GM19240 (cell line): ENCODE data around the gene RHD.
"Not testable (repeated sequence)": the region's sequence is repeated elsewhere in the genome, so short reads cannot be mapped to it uniquely, and the experiment has no call there.

ENCODE experiments used
- DNase-seq: peaks from one replicate; pipeline ENCODE4 v3.0.0; 2011; ENCODE audit warnings: low spot score; ENCODE audit not compliant: insufficient read length

Gene RHD

DNA sequence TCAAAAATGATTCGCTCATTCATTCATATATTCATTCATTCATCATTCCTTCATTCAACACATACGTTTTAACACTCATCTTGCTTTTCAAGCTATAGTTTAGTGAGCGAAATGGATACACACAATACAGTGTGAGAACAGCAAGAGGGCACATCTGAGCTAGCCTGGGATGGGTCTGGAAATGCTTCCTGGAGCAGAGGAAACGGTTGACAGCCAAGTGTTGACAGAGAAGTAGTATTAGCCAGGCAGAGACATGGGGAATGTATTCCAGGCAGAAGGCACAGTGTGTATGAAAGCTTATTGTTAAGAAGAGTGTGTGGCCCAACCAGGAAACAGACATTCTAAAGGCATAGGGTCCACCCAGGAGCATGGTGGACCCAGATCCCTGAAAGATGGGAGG, 32.6 kb downstream of the RHD start:
- not testable (repeated sequence) for DNase-seq

DNA sequence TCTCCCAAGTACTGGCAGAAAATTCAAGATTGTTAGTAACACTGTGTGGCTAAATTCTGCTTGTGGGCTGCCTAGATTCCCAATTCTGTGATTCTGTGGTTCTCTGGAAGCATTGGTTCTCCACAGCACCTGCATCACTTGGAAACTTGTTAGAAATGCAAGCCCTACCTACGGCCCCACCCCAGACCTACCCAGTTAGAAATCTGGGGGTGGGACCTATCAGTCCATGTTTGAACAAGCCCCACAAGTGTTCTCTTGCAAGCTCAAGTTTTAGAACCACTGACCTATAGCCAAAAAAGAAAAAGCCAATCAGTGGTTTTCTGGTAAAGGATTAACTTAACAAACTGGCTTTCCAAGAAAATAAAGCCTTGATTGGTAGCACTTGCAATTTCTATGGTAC, 35.9 kb downstream of the RHD start:
- DNase-seq: not testable (repeated sequence)

DNA sequence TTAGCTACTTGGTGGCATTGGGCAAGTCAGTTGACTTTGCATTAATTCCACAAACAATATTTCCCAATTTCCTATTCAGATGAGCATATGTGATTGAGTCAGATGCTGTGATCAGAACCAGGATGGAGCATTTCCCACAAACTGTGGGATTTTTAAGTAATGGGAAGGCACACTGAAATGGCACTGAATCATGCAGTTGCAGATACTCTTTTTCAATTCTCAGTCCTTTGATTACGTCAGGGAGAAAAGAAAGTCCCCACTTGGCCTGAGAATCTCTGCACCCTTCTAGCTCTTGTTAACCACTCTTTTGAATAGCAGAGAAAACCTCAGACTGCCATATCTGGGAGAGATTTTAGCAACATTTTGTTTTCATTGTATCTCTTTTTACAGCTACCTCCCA, 36.8 kb downstream of the RHD start:
- DNase-seq: not testable (repeated sequence)

DNA sequence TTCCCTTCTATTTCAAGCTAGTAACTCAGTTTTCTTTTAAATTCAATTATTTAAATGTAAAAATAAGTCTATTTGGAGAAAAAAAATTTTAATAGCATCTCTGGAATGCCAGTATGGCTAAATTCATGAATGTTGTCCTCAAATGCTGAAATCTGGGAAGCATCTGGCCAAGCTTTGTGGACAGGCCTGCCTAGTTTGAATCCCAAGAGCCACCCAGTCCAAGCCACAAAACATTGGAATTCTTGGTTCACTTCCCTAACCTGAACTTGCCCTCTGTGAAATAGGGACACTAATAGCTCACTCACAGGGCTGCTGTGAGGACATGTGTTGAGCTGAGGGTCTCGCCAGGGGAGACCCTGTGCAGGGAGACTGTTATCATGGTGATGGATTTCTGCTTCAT, 37.2 kb downstream of the RHD start:
- DNase-seq: not testable (repeated sequence)

DNA sequence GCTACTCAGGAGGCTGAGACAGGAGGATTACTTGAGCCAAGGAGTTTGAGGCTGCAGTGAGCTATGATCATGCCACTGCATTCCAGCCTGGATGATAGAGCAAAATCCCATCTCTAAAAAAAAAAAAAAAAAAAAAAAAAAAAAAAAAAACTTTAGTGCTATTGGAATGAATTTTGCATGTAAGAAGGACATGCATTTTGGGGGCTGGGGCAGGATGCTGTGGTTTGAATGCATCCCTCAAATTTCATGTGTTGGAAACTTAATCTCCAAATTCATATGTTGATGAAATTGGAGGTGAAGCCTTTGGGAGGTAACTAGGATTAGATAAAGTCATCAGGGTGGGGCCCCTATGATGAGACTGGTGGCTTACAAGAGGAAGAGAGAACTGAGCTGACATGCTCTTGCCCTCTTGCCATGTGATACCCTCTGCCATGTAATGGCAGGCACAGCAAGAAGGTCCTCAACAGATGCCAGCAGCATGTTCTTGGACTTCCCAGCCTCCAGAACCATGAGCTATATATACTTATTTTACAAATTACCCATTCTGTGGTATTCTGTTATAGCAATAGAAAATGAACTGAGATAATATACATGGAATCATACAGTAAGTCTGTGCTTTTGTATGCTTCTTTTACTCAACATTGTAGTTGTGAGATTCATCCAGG, 40.6 kb downstream of the RHD start:
- not testable (repeated sequence) for DNase-seq

DNA sequence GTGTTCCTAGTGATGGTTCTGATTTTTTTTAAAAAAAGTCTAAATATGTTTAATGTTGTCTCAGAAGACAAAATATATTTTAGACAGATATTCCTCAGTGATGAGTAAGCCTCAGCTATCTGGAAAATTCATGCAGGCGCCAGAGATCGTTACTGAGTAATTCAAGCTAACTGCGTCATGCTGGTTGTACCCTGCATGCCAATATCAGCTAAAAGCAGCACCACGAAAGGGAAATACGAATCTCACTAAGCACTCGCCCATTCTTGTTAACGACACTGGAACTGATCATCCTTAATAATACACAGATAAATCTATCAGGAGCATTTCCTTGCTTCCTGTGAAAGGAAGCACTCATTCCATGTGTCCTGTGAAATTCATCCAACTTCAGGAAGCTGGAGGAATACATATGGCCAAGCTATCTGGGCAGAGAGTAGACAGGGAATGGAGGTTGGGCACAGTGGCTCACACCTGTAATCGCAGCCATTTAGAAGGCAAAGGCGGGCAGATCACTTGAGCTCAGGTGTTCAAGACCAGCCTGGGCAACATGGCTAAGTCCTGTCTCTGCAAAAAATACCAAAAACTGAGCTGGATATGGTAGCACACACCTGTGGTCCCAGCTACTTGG, 48.1 kb downstream of the RHD start:
- DNase-seq: not testable (repeated sequence)

DNA sequence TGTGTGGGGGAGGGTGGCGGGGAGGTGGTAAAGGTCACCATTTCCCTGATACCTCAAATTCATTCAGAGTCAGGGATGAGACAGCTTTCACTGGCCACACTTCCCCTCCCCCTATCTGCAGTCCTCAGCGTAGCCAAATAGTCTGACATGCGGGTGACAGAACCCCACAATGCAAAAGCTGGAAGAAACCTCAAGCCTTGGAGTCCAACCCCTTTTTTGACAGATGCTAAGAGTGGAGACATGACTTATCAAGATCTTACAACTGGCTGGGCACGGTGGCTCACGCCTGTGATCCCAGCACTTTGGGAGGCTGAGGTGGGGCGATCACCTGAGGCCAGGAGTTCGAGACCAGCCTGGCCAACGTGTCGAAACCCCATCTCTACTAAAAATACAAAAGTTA, 49.8 kb downstream of the RHD start:
- not testable (repeated sequence) for DNase-seq

DNA sequence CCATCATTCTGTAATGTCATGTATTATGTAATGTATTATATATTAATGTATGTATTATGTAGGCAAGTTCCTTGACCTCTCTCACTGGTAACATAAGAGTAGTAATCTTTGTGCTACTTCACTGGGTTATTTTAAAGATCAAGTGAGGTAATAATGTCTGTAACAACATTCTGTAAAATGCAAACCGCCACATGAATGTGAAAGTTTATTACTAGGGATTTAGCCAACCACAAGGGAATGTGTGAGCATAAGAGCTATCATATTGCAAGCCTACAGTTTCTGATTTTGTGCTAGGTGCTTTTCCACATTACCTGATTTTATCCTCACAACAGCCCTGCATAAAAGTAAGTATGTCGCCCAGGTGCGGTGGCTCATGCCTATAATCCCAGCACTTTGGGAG, 52.1 kb downstream of the RHD start:
- DNase-seq: not testable (repeated sequence)

DNA sequence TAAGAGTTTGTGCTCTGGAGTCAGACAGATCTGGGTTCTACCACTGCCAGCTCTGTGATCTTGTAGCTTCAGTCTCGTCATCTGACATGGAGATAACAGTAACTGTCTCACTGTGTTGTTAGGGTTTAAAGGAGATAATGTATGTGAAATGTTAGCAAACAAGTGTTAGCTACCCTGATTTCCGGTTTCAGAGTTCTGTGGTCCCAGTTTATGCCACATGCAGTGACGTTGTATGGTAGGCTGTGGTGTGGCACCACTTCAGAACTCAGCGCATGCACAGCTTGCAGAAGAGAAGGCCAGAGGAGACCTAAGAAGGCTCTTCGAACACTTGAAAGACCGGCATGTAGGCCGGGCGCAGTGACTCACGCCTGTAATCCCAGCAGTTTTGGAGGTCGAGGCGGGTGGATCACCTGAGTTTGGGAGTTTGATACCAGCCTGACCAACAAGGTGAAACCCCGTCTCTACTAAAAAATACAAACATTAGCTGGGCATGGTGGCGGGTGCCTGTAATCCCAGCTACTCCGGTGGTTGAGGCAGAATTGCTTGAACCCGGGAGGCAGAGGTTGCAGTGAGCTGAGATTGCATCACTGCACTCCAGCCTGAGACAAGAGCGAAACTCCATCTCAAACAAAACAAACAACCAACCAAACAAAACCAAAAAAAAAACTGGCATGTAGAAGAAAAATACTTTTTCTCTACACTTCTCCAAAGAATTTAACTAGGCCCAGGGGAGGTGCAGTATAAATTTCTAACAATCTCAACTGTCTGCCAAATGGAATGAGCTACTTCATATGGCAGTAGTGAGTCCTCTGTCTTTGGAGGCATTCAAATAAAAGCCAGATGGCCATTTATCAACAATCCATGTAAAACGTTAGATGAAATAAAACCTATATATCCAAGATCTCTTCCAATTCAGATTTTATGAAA, 55.8 kb downstream of the RHD start:
- not testable (repeated sequence) for DNase-seq

DNA sequence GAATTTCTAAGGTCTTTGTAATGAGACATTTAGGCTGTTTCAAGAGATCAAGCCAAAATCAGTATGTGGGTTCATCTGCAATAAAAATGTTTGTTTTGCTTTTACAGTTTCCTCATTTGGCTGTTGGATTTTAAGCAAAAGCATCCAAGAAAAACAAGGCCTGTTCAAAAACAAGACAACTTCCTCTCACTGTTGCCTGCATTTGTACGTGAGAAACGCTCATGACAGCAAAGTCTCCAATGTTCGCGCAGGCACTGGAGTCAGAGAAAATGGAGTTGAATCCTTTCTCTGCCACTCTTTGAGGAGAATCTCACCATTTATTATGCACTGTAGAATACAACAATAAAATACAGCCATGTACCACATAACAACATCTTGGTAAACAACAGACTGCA, 56.5 kb downstream of the RHD start:
- not testable (repeated sequence) for DNase-seq

DNA sequence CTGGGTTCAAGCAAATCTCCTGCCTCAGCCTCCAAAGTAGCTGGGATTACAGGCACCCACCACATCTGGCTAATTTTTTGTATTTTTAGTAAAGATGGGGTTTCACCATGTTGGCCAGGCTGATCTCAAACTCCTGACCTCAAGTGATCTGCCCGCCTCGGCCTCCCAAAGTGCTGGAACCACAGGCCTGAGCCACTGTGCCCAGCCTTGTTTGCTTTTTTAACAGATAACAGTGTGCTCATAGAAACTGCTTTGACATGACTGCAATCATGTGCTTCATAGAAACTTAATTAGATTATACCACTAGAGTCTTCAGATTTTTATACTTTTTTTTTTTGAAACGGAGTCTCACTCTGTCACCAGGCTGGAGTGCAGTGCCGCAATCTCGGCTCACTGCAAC, 57.0 kb downstream of the RHD start:
- DNase-seq: not testable (repeated sequence)

DNA sequence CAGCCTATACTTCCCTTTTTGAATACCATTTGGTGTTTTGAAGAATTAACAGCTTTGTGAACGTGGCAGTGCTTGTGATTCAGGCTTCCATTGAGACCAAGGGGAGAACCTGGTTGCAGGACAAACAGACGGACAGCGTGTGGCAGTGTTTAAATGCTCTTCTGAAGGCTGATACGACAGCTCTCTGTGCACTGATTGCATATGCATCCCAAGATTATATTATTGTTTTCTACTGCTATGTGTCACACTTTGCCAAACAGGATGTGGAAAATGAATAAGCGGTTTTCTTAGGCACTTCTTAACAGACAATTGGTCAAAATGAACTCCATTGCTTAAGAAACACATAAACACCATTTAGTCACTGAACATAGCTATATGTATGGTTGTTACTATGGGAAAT, 57.6 kb downstream of the RHD start:
- not testable (repeated sequence) for DNase-seq

DNA sequence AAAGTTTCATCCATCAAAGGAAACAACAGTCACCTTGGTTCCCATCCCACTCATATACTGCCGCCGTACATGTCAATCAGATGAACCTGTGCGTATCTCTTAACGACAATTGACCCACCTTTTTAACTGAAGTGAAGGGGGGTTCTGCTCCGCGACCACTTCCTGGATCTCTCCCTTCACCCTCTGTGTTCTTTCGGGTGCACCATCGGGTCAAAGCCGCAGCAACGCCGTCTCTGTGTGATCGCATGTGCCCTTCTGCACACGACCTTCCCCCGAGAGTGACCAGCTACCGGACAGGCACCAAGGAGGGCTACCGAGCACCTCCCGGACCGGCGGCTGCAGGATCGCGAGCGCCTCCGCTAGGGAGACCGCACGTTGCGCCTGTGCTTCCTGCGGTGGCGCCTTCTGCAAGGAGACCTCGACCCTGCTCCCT, 64.6 kb downstream of the RHD start:
- DNase-seq: peak; percentile 35

DNA sequence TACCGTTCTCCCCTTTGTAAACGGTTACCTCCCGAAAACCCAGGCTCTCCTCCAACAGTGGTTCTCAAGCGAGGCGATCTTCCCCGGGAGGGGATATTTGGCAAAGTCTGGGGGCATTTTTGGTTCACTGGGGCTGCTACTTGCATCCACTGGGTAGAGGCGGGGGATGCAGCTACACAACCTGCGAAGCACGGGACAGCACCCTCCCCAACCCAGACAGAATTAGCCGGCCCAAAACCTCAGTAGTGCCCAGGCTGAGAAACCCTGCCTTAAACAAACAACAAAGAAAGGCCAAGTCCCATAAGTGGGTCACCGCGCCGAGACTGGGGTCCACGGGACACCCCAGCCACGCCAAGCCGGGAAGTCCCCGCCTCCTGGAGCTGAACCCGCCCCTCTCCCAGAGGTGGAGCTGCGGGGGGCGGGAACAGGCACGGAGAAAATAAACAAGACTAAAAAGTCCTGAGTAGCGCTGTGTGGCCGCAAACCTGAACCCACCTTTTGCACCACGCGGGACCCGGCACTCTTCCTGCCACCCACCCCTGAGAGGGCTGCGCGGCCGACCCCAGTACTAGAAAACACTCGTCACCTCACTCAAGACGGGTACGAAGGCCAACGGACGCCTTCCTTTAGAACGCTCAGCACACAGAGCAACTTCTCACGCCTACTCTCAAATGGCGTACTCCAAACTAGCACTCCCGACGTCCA, 65.3 kb downstream of the RHD start:
- DNase-seq: not testable (repeated sequence)

DNA sequence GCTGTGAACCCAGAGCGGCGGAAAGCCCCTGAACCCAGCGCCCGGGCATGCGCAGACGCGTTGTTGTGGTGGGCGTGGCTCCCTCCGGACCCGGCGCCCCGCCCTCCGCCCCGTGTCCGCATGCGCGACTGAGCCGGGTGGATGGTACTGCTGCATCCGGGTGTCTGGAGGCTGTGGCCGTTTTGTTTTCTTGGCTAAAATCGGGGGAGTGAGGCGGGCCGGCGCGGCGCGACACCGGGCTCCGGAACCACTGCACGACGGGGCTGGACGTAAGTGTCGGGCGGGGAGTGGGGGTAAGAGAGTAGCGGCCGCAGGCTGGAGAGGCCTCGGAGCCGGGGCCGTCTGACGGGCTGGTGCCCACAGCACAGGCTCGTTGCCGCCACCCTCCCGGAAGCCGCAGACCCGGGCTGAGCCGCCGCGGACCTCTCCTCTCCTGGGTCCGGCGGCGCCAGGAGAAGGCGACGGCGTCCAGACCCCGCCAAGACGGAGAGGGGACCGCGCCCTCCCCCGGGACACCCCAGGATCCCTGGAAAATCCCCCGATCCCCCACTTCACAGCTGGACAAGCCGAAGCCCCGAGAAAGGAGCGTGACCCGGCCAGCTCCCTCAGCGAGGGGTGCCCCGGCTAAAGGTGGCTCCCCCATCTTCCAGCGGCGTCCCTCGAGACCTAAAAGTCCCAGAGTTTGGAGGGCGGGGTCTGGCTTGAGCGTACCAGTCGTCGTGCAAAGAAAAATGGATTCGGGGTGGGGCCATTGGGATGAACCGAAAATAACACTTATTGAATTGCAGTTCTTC, 66.1 kb downstream of the RHD start, which contains the start of gene TMEM50A:
Gene TMEM50A (plus strand): TSS at position 147 of the 794 bp plus-strand sequence. CDS start 2,153 bp downstream, outside the sequence.
- peak; percentile 56 for DNase-seq

DNA sequence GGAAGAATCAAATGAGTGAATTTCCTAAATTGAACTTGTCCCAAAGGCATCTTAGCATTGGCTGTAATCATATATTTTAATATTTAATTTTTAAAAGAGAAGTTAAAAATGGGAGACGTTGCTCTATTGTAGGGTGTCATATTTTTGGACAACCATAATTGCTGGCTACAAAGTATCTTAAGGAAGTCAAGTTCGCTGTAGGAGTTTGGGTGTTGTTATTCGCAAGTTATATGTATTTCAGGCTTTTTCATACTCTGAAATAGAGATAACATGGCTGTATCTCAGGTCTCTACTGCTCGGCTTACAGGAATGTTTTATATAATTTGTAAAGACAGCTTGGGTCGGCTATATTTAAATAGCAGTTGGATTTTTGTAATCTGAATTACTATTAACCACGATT, 66.7 kb downstream of the RHD start:
- DNase-seq: no peak

DNA sequence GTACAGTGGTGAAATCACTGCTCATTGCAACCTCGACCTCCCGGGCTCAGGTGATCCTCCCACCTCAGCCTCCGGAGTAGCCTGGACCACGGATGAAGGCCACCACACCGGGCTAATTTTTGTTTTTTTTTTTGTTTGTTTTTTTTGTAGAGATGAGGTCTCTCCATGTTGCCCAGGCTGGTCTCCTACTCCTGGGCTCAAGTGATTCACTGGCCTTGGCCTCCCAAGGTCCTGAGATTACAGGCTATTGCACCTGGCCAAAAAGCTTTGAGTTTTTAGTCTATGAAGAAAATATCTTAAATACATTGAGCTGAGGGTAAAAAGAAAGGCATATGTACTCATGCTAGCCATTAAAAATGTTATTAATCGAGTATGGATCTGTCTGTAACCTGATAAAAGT, 69.4 kb downstream of the RHD start:
- no peak for DNase-seq

DNA sequence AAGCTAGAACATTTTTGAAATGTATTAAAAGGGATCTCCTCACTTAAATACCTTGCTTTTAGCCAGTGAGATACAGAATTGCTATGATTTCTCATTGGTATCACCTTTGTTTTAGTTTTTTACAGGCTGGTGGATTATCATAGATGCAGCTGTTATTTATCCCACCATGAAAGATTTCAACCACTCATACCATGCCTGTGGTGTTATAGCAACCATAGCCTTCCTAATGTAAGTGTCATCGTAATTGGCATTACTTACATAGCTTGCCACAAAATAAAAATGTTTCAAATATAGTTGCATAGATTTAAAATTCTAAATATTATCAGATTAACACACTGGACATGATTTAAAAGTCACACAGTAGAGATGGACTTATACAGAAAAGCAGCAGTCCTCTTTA, 70.5 kb downstream of the RHD start:
- no peak for DNase-seq

DNA sequence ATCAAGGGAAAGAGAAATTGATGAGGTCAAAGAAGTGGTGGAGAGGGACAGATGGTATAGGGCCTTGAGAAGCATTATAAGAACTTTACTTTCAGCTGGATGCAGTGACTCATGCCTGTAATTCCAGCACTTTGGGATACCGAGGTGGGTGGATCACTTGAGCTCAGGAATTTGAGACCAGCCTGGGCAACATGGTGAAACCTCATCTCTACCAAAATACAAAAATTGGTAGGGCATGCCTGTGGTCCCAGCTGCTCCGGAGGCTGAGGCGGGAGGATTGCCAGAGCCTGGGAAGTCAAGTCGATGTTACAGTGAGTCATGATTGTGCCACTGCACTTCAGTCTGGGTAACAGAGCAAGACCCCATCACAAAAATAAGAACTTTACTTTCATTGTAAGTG, 71.6 kb downstream of the RHD start:
- no peak for DNase-seq

DNA sequence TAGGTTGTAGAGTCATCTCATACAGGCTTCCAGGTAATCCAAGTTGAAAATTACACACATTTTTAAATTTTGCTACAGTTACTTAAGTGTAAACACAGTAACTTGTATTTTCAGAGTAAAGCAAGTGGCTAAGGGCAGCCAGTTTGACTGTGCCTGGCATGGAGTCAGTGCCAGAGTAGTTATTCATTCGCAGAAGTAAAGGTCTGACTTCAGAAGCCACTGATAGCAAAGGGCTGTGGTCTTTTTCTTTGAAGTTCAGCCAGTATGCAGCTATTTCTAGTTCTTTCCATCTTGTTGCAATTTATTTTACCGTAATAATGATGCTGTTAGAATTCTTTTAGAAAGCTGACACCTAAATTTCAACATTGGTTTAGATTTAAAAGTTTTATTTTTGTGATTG, 75.2 kb downstream of the RHD start:
- no peak for DNase-seq

DNA sequence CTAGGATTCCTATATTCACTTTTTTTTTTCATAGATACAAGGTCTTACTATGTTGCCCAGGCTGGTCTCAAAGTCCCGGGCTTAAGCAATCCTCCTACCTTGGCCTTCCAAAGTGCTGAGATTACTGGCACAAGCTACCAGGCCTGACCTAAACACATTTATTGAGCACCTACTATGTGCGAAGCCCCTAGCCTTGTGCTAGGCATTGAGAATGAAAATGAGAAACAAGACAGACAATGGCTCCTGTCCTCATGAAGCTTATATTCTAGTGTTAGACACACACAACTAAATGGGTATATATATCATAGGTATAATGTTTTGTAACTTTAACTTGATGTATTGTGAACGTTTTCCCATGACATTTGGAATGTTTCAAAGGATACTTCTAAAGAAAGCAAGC, 77.3 kb downstream of the RHD start:
- no peak for DNase-seq
